Measurements from ENCODE around the gene SORL1-AS1.
A peak's percentile ranks its signal among the peaks of the same experiment; 100 is the strongest.

The SORL1-AS1 gene

GRCh38 chr11:121448431-121448941 is 4.3 kb downstream of the SORL1-AS1 start (continued):
- TF ChIP-seq ZBTB33 (IDR thresholded peaks at IDR 0.05): no peak
- peak; percentile 48; the same call in 1 of the 2 replicates for TF ChIP-seq EED (IDR thresholded peaks at IDR 0.05; ENCODE audit: low read depth)
- TF ChIP-seq SIN3A (IDR thresholded peaks at IDR 0.05; ENCODE audit: low read depth, low read length): no peak
- no peak for TF ChIP-seq HDAC6 (IDR thresholded peaks at IDR 0.05; ENCODE audit: unreplicated experiment)
- TF ChIP-seq SREBF2 (IDR thresholded peaks at IDR 0.05; ENCODE audit: low read length): no peak
- no peak for TF ChIP-seq NFYB (IDR thresholded peaks at IDR 0.05; ENCODE audit: insufficient read depth, low read depth, low read length)
- TF ChIP-seq TCF12 (IDR thresholded peaks at IDR 0.05; ENCODE audit: low read depth, low read length): 0 out of 2 replicates have a peak, but pooled peaks have one; percentile 45
- TF ChIP-seq SKIL (IDR thresholded peaks at IDR 0.05; ENCODE audit: low read depth, poor library complexity, severe bottlenecking): peak; percentile 53
- TF ChIP-seq SMARCA5 (IDR thresholded peaks at IDR 0.05): peak; percentile 58
- TF ChIP-seq PML (IDR thresholded peaks at IDR 0.05; ENCODE audit: low read length): no peak
- TF ChIP-seq POU2F2 (IDR thresholded peaks at IDR 0.05; ENCODE audit: borderline replicate concordance, low read depth, low read length): no peak
- TF ChIP-seq MTA2 (IDR thresholded peaks at IDR 0.05; ENCODE audit: low read depth): peak; percentile 76
- TF ChIP-seq PAX8 (IDR thresholded peaks at IDR 0.05): no peak
- TF ChIP-seq FOXM1 (IDR thresholded peaks at IDR 0.05; ENCODE audit: low read depth, low read length): no peak
- TF ChIP-seq HSF1 (IDR thresholded peaks at IDR 0.05; ENCODE audit: low read depth, low read length): no peak
- no peak for TF ChIP-seq RFX5 (IDR thresholded peaks at IDR 0.05; ENCODE audit: low read depth, low read length)
- no peak for TF ChIP-seq KDM1A (IDR thresholded peaks at IDR 0.05; ENCODE audit: borderline replicate concordance)
- no peak for TF ChIP-seq ZZZ3 (IDR thresholded peaks at IDR 0.05; ENCODE audit: control insufficient read depth, insufficient read length, low read depth)
- peak; percentile 42 to 54; a peak in 3 of 4 replicates for TF ChIP-seq BHLHE40 (IDR thresholded peaks at IDR 0.05; ENCODE audit: borderline replicate concordance in 1 of 2, low read depth in 2 of 2, low read length in 1 of 2)
- TF ChIP-seq SPI1 (IDR thresholded peaks at IDR 0.05; ENCODE audit: borderline replicate concordance, insufficient read depth, low read depth, low read length): no peak
- TF ChIP-seq IKZF1 (conservative IDR thresholded peaks at IDR 0.05): peak; percentile 77
- TF ChIP-seq ZNF384 (IDR thresholded peaks at IDR 0.05; ENCODE audit: borderline replicate concordance, low read depth, low read length): no peak
- TF ChIP-seq ETV6 (conservative IDR thresholded peaks at IDR 0.05 in 1 of 2, IDR thresholded peaks at IDR 0.05 in 1 of 2; ENCODE audit: borderline replicate concordance in 1 of 2, low read depth in 1 of 2): no peak
- TF ChIP-seq NBN (IDR thresholded peaks at IDR 0.05): no peak
- TF ChIP-seq BACH1 (IDR thresholded peaks at IDR 0.05; ENCODE audit: borderline replicate concordance): no peak
- no peak for TF ChIP-seq CBFB (IDR thresholded peaks at IDR 0.05; ENCODE audit: low read depth)
- TF ChIP-seq ZSCAN29 (IDR thresholded peaks at IDR 0.05): no peak; the same call in 1 of the 2 replicates
- TF ChIP-seq KLF5 (IDR thresholded peaks at IDR 0.05; ENCODE audit: partially characterized antibody): no peak
- TF ChIP-seq HCFC1 (IDR thresholded peaks at IDR 0.05; ENCODE audit: low read length): no peak
